ENCODE data around the gene APOM.

APOM gene

DNA sequence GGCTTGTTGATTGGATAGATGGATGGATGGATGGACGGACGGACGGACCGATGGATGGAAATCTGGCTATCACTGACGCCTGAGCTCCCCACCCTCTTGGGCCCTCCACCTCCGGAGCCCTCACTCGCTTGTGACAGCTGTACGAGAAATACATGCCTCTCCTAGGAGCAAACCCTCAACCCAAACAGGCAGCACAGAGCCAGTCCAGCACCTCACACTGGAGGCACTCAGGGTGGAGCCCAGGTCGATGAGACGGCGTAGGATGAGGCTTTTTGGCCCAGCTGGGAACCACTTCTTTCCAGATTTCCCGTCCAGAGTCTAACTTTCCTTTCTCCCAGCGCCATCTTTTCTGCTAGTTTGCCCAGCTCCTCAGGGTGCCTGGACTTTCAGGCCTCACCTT is 27.9 kb downstream of the APOM start:
- no peak for DNase-seq

- DNase-seq, result no peak
Measured at GRCh38 chr6:31686483-31686882, 30.8 kb downstream of the APOM start.

DNA sequence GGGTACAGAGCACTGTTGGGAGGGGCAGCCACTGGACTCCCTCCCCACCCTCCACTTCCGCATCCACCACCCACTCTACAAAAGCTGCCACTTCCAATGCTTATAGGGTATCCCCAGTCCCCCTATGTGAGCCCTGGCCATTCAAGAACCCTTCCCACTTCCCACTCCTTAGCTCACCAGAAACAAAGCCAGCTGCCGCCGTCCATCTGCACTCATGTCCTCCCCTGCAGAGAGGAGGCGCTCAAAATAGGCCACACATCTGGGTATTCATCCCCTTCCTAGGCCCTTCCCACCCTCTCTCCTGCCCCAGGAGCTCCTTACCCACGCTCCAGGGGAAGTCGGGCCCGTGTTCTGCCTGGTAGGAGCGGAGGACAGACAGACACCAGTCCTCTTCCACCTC is 31.6 kb downstream of the APOM start:
- no peak for DNase-seq

DNA sequence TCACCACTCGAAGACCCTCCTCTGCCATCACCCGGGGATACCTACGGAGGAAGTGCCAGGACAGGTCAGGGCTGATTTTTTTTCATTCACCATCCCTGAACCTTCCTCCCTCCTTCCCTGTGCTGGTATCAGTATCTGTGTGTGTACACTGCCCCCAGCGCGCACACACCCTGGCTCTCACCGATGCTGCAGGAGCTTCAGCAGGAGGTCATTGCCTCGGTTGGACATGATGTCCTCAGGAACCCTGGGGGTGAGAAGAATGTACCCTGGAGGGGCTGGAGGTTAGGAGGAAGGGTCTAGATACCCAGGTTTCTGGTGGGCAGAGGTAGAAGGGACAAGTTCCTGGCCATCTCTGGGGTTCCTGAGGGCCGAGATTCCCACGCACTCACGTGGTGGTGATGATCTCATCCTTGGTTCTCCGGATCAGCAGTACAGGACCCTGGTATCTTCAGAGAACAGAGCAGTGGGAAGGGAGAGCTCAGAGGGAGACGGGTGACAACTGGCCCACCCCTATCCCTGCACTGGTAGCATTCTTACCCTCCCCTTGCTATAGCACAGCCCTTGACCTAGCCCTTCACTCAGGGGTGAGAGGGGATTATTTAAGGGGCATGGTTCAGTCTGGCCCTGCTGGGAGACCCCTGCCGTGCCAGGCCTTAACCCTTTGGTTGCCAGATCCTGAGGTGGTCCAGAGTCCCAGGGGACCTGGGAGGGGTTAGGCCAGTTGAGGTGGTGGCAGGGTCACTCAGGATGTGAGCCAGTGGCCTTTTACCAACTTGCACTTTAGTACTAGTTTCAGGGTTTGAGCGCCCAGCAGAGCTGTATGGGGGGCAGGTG is 32.4 kb downstream of the APOM start:
- DNase-seq, result no peak

DNA sequence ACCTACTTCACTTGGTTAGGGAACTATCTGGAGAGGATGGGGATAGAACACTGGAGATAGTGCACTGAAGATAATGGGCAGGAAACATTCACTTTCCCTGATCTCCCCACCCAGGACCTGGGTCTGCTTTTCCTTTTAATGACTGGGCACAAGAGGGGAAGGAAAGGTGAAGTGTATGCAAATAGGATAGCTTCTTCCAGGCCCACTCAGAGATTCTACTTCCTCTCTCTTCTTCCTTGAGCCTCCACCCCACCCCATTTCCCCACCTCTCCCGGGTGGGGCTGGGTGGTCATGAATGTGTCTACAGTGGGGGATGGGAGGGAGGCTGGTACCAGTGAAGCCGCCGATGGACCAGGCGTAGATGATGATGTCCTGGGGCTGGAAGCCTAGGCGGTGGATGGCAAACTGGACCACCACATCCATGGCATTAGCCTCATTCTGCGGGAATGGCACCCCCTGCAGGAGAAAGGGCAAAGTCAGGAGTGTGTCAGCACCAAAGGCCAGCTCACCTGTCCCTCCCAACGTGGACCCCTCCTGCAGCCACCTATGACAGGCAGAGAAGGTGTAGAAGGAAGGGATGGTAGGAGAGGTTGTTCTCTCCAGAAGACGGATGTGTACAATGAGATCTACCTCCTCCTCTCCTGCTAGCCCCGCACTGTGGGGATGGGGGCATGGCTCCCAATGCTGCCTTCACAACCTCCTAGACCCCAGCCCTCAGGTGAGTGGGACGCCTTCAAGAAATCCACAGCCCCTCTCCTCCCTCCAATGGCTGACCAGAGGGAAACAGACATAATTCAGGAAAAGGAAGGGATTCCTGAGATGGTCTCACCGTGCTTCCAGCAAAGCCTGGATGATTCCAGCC is 33.8 kb downstream of the APOM start:
- no peak for DNase-seq

GRCh38 chr6:31690231-31691077 is 34.8 kb downstream of the APOM start:
- no peak for DNase-seq

DNA sequence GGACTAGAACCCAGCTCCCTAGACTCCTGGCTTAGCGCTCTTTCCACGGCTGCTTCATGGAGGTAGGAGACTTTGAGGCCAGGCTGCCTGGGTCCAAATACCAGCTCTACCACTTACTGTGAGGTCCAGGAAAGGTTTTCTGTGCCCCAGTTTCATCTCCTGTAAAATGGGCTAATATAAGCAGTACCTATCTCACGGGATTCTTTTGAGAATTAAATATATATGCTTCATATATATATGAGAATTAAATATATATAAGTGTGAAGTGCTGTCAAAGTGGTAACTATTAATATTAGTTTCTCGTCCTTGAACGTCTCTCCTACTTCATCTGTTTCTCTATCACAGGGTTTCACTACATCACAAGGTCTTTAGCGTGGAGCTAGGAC is 35.4 kb downstream of the APOM start:
- no peak for DNase-seq

- no peak for DNase-seq
Measured at GRCh38 chr6:31691564-31692108, 35.9 kb downstream of the APOM start.

DNA sequence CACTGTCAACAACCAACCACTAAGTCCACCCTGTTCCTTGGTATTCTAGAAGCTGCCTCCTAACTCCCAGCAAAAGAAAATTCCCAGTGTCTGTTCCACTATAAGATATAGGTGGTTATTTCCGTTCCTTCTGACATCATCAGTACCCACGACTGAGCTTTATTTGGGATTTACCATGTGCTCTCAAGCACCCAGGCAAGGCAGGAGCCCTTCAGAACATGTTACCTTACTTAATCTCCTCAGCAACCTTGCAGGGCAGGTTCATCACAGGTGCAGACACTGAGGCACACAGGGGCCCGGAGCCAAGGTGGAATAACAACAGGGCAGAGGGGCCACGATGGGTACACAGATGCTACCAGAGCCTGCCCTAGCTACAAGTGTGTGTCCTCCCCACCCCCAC is 36.7 kb downstream of the APOM start:
- DNase-seq, result no peak

DNA sequence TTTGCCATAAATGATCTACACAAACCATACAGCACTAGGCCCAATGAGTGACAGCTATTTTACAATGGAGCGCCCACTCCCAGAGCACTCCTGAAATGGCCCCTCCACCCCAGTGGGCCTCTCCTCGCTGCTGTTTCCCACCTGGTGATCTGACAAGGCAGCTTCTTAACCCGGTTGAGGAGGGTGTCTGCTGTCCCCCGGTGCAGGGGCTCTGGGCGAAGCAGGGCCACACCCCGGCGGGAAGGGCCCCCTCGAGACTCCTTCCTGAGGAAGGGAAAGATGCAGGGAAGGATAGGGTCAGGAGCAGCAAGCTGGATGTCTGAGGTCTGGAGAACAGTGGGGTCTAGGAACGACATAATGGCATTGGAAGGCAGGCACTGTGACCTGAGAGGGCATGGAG is 37.2 kb downstream of the APOM start:
- no peak for DNase-seq

GRCh38 chr6:31693535-31693934 is 37.8 kb downstream of the APOM start:
- no peak for DNase-seq

- DNase-seq, result no peak
Measured at GRCh38 chr6:31697555-31697954, 41.9 kb downstream of the APOM start.

- no peak for DNase-seq
Measured at GRCh38 chr6:31700740-31701401, 45.2 kb downstream of the APOM start.

DNA sequence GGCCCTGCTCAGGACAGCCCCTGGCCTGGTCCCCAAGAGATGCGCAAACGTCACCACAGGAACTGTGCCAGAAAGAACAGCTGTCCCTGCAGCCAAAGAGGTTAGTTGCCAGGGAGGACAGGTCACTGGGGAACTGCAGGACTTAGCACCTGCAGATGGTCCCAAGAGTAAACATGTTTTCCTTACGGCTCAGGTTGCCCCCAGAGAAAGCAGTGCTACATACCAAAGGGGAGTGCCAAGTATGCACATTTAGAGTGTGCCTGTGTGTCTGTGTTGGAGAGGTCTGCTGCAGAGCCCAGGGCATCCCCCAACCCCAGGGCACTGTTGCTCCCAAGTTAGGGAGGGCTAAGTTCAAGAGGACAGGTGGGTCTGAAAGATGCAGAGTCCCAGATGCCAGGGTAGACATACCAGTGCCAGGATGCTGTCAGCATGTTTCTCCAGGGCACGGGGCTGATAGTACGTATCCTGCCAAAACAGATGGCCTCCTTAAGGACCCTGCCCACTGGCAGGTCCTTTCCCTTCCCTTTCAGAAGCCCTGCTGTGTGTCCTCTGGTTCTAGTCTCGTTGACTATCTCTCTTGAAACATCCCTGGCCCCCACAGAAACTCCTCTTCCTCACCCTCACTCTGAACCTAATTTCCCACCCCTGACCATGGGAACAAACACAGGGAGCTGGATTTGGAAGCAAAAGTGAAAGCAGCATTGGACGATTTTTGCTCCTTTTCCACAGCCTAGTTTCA is 46.1 kb downstream of the APOM start:
- DNase-seq, result no peak

DNA sequence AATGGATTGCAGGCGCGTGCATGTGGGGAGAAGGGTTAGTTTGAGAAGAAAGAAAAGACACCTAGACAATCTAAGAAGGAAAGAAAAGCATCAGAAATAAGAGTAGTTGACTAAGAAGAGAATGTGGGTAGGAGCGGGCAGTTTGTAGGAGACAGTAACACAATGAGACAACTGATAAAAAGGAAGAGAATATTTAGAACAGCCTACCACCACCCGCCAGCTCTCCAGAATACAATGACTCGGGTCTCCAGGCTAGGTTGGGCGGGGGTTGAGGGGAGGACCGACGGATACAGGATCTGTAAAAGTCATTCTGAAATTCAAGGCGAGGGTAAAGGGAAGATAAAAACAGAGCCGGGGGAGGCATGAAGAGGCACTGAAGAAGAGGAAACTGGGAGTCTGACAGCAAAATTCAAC is 46.7 kb downstream of the APOM start:
- DNase-seq, result no peak

- DNase-seq, result peak; percentile 97
Measured at GRCh38 chr6:31702819-31703716, 47.4 kb downstream of the APOM start, which contains the start of gene ABHD16A. Gene ABHD16A, minus strand, starts transcription at chr6:31703324. Its CDS starts 43 bp downstream, at chr6:31703281.

DNA sequence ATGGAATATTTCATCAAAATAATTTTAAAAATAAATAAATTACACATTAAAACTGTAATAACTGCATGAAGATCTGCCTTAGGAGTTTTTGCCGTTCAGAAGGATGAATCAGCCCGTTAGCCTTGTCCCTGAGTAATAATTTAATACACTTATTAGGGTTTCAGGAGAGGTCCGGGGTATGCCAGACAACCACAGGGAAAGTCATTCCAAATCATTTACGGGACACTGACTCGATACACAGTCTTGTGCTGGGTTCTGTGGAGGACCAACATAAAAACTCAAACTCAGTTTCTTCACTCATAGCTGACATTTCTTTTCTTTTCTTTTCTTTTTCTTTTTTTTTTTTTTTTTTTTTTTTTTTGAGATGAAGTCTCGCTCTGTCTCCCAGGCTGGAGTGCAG is 50.2 kb downstream of the APOM start:
- DNase-seq, result no peak

- no peak for DNase-seq
Measured at GRCh38 chr6:31706599-31706998, 50.9 kb downstream of the APOM start, which contains the start of gene LY6G6F. Gene LY6G6F, plus strand, starts transcription at chr6:31706866. Its CDS starts 41 bp downstream, at chr6:31706907.

DNA sequence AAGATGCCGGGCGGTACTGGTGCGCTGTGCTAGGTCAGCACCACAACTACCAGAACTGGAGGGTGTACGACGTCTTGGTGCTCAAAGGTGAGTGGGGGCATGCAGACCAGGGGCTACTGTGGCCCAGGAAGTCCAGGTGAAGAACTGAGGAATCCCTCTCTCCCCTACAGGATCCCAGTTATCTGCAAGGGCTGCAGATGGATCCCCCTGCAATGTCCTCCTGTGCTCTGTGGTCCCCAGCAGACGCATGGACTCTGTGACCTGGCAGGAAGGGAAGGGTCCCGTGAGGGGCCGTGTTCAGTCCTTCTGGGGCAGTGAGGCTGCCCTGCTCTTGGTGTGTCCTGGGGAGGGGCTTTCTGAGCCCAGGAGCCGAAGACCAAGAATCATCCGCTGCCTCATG is 52.0 kb downstream of the APOM start:
- DNase-seq, result no peak

Data from KG1 (cell line).